Measurements from ENCODE around the gene NLK.
"Not testable (repeated sequence)": the region's sequence is repeated elsewhere in the genome, so short reads cannot be mapped to it uniquely, and the experiment has no call there.

Gene NLK

GRCh38 chr17:28204751-28205150 is 162.3 kb downstream of the NLK start:
- no peak for DNase-seq

- DNase-seq: no peak
Observed at GRCh38 chr17:28206292-28206691, 163.8 kb downstream of the NLK start.

- DNase-seq: no peak
Observed at GRCh38 chr17:28211811-28212210, 169.3 kb downstream of the NLK start.

GRCh38 chr17:28213578-28213977 is 171.1 kb downstream of the NLK start:
- not testable (repeated sequence) for DNase-seq

DNA sequence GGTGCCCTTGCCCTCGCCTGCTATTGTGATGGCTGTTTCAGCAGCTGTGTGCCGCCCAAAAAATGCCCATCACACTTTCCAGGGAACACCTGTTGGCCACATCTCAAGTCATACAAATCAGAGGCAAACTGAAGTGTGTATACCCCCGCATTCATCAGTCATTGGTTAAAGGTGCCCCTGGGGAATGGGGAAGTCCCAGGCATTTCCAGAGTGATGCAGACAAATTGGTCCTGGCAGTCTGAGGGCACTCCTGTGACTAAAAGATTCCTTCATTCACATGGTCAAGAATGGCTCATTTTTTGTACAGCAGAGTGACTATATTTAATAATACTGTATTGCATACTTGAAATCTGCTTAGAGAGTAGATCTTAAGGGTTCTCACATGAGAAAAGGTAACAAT is 173.6 kb downstream of the NLK start:
- no peak for DNase-seq

GRCh38 chr17:28216528-28216927 is 174.1 kb downstream of the NLK start:
- no peak for DNase-seq

DNA sequence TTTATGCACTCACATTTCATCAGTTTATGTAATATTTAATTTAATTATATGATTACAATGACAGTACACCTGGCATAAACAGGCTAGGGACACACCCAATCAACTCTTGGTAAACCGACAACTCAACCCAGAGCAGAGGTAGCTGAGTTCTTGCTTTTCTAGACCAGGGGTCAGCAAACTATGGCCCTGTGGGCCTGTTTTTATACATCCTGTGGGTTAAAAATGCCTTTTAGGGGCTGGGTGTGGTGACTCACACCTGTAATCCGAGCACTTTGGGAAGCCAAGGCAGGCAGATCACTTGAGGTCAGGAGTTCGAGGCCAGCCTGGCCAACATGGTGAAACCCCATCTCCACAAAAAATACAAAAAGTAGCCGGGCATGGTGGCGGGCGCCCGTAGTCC is 177.3 kb downstream of the NLK start:
- no peak for DNase-seq

DNA sequence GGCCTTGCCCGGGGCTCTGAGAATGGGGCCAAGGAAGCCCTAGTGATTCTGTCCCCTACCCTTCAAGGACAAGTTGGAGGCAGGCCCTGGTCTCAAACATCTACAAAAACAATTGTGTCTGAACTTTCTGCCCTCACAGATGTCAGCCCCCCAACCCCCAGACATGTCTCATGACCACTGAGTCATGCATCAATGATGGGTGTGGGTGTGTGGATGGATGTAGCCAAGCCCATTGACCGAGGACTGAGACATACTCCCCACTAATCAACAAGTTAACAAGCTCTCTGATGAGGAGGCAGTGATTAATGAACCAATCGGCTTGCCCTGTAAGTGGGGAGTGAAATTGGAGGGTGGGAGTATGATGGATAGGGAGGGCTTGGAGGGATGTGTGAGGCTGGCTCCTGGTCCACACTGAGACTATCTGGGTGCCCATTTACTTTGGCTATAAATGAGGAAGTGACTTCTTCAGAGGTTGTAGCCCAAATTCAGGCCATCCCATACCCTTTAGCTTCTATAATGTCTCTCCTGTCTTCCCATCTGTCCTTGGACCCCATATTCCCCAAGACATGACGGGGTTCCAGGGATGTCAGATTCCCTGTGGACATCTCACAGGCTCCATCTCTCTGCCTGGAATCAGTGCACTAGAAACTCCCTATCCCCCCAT is 179.4 kb downstream of the NLK start:
- no peak for DNase-seq

DNA sequence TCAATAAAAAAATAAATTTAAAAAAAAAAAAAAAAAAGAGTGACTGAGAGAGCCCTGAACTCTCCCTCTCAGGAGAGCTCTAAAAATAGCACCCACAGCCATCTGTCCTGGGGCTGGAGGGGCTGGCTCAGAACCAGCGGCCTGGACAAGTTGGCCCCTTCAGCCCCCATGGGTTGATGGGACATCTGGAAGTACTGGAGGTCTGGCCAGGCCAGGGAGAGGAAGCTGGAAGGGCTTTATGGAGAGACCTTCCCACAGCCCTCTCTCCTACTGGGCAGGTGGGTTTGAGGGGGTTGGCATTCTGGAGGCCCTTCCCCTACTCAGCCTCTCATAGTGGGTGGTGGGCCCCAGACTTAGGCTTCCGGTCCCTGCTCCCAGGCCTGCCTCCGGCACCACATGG is 182.8 kb downstream of the NLK start:
- no peak for DNase-seq

GRCh38 chr17:28225867-28226266 is 183.4 kb downstream of the NLK start:
- DNase-seq: no peak

DNA sequence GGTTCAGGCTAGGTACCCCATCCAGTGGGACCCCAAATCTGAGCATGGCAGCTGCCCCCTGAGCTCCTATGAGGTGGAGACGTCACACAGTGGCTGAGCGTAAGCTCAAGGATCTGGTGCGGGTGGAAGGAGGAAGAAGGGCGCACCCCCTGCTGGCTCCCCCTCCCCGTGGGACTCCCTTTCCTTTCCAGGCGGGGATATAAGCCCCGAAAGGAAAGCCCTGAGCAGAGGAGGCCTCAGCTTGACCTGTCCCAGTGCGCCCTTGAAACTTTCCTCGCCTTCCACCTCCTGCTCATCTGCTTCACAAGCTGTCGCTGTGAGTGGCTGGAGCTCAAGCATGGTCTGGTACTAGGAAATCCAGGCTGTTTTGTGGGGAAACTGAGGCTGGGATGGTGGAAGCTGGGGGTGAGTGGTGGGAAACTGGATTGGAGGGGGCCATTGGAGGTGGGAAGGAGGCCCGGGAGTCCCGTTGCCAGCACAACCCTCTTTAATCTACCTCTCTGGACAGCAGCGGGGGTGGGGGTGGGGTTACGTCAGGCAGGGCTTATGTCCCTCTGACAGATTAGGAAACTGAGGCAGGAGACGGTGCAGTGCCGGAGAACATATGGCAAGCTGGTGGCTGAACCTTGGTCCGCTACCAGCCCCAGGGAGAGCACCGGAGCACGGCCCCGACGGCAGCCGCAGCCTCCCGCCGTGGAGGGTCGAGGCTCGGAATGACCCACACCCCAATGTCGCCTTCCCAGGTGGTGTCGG is 184.3 kb downstream of the NLK start:
- no peak for DNase-seq

DNA sequence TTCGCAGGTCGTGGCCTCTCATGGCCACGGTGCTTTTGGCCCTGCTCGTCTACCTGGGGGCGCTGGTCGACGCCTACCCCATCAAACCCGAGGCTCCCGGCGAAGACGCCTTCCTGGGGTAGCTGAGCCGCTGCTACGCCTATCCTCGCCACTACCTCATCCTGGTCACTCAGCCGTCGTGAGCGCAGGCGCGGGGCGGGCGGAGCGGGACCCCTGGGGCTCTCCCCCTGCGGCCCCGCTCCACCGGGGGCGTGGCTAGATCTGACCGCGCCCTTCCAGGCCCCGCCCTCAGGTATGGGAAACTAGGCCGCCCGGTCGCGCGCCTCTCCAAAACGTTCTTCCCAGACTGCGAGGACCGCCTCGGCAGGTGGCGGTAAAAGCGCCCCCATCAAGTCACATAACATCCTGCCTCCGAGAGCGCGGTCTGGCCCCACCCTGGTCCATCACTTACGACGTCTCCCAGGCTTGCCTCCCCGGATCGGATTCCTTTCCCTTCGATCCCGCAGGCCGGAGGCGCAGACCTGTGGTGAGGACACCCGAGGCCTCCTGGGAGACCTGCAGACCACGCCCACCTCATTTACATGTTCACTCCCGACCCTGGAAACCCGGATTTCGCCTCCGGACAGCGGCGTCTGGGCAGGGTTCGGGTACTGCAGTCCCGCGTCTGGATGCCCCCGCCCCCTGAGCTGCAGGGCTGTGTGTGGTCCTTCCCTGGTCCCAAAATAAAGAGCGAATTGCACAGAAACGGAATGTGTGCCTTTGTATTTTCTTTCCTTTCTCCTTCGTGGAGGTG is 185.0 kb downstream of the NLK start:
- DNase-seq: peak; percentile 66 to 85

DNA sequence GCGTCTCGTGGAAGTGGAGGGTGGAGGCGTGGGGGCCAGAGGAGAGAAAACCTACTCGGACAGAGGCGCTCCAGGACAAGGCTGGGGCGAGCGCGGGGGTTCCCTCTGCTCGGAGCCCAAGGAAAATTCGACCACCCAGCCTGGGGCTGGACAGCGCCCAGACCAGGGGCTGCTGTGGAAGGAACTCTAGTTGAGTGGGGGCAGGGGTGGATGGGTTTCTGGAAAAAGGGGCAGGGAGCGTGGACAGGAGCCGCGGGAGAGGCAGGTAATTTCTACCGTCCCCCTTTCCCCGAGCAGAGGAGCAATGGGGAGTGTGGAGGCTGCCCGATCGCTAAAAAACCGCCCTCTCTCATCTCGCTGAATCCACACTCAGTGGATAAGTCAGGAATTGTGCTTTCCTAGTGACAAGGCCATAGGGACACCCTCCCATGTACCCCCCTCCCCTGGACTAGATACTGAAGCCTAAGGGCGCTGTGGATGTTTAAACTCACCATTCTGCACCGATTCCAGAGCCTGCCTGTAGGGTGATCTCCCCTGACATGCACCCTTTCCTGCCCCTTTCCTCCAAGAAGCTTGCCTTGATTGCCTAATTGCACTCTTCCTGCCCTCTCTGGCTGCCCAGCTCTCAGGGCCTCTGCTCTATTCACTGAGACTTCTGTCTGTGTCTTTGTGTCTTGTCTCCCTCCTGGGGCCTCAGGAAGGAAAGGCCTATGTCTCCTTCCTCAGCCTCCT is 185.8 kb downstream of the NLK start:
- no peak for DNase-seq

DNA sequence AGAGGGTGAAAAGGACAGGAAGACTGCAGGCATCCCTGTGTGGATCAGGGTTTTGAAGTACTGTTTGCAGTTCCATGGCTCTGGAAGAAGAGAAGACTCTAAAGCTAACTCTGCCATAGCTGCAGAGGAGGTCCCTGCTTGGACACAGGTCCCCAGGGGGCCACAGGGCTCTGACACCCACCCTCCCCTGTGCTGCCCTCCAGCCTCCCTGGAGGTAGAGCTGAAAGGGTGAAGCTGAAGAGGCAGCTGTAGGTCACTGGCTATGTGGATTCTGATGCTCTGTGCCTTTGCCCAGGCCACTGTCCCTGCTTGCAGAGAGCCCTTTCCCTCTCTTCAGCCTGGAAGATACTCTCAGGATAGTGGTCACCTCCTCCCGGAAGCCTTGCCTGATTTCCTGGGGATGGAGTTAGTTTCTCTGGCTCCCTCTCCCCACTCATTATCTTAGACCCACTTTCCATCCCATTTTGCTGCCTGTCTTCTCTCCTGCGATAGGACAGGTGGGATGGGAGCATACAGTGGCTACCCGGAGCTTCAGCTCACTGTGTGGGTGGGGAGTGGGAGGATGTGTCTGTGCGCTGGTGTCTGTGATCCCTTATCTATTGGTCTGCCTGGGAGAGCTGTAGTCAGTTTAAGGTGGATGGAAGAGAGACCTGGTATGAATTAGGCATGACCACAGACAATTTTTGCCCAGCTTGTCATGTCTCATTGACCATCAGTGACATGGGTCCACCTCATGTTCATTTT is 186.7 kb downstream of the NLK start:
- no peak for DNase-seq

GRCh38 chr17:28230011-28230410 is 187.5 kb downstream of the NLK start:
- DNase-seq: no peak

DNA sequence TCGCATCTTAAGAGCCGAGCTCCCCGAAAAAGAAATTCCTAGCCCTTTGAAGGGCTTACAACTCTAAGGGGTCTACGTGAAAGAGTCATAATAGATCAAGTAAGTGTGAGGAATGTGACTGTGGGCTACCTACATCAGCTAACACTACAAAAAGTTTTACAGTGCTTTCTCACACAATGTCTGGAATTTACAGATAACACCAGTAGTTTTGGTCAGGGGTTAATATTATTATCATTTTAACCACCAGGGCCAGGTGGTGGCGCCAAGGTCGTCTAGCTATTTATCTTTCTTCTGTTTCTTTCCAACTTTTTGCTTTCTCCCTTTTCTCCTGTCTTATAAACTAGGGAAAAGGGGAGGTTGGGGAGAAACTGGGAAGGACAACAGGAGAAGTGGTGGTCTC is 188.1 kb downstream of the NLK start:
- DNase-seq: not testable (repeated sequence)

DNA sequence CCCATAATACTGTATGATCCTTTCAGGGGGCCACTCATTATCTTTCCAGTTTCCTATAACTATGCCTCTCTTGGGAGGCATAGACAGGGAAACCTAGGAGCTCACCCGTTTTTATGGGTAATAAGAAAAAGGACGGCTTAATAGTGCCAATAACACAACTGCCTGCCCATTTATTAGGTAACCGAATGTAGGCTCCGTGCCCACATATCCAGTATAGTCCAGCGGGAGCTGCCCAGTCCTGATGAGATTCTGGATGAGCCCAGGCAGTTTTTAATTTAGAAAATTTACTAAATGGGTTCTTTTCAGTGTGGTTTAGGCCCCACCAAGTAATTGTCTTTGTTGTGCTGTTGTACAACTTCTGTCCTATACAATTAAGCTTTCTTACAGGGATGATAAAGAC is 189.1 kb downstream of the NLK start:
- DNase-seq: not testable (repeated sequence)

DNA sequence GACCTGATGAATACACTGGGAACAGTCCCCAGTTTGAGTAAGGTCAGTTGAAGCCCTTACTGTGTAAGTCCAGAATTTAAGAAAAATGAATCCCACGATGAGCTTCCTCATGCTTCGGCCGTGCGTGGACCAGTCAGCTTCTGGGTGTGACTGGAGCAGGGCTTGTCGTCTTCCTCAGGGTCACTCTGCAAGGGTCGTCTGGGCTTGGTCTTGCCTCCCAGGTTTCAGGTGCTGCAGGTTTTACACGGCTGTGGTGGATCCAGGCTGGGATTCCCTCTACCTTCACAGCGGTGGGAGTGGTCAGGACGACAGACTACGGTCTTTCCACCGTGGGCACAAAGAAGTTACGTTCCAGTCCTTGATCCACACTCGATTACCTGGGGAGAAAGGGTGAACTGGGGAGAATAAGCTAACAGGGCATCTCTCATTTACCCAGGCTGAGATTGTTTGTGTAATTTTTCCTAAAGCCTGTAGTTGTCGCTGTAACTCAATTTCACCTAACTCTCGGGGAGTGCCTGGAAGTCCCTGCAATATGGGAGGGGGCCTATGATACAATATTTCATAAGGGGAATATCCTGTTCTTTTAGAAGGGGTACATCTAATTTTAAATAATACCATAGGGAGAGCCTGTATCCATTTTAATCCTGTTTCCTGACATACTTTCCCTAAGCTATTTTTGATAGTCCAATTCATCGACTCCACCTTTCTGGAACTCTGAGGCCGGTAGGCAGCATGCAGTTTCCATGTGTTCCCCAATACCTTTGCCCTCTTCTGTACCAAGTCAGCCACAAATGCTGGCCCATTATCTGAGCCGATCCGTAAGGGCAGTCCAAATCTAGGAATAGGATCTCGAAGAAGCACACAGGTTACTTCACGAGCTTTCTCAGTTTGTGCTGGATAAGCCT is 190.7 kb downstream of the NLK start:
- DNase-seq: not testable (repeated sequence)

DNA sequence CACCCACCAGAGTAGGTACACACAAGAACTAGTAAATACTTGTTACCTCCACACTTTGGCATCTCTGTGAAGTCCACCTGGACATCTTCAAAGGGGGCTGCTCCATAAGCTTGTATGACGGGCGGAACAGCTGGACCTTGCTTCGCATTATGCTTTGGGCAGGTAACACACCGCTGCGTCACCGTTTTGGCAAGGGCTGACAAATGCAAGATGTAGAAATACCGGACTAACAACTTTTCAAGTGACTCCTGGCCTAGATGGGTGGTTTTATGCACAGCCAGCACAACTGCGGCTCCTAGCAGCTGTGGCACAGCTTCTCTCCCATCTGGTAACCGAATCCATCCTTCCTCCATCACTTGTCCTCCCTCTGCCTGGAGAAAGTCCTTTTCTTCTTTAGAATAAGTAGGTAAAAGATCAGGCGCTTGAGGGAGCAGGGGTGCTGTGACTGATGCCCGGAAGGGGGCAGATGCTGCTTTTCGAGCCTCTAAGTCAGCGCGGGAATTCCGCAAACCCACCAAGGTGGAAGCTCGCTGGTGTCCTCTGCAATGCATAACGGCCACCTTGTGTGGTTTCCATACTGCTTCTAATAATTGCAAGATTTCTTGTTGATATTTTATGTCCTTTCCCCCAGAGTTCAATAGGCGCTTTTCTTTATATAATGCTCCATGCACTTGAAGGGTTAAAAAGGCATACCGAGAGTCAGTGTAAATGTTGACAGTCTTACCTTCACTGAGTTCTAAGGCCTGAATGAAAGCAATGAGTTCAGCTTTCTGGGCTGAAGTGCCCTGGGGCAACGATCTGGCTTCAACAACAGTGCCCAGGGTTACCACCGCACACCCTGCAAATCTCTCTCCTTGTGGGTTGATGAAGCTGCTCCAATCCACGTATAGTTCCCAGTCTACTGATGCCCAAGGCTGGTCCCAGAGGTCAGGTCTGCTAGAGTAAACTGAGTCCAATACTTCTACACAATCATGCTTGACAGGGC is 191.7 kb downstream of the NLK start:
- DNase-seq: not testable (repeated sequence)
